ENCODE data around the gene CITED4.

GRCh38 chr1:40848530-40849189, 13.5 kb downstream of the CITED4 start:
- TF ChIP-seq EZH2 (IDR thresholded peaks at IDR 0.05; ENCODE audit: low read length) (no peak), CTCF (optimal IDR thresholded peaks at IDR 0.05 in 1 of 3, IDR thresholded peaks at IDR 0.05 in 1 of 3, conservative IDR thresholded peaks at IDR 0.05 in 1 of 3; ENCODE audit: extremely low read depth in 1 of 3, insufficient read depth in 2 of 3, low read length in 3 of 3) (peak; percentile 90 to 99 (median 98))

All from keratinocyte (primary cell).